ENCODE measurements around the gene PTPRD.

The PTPRD gene

GRCh38 chr9:8647824-8648223, 1965.0 kb downstream of the PTPRD start:
- TF ChIP-seq, protein P1, sequence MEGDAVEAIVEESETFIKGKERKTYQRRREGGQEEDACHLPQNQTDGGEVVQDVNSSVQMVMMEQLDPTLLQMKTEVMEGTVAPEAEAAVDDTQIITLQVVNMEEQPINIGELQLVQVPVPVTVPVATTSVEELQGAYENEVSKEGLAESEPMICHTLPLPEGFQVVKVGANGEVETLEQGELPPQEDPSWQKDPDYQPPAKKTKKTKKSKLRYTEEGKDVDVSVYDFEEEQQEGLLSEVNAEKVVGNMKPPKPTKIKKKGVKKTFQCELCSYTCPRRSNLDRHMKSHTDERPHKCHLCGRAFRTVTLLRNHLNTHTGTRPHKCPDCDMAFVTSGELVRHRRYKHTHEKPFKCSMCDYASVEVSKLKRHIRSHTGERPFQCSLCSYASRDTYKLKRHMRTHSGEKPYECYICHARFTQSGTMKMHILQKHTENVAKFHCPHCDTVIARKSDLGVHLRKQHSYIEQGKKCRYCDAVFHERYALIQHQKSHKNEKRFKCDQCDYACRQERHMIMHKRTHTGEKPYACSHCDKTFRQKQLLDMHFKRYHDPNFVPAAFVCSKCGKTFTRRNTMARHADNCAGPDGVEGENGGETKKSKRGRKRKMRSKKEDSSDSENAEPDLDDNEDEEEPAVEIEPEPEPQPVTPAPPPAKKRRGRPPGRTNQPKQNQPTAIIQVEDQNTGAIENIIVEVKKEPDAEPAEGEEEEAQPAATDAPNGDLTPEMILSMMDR (IDR thresholded peaks at IDR 0.05; ENCODE audit: extremely low read depth, insufficient read depth, missing control alignments): no peak

DNA sequence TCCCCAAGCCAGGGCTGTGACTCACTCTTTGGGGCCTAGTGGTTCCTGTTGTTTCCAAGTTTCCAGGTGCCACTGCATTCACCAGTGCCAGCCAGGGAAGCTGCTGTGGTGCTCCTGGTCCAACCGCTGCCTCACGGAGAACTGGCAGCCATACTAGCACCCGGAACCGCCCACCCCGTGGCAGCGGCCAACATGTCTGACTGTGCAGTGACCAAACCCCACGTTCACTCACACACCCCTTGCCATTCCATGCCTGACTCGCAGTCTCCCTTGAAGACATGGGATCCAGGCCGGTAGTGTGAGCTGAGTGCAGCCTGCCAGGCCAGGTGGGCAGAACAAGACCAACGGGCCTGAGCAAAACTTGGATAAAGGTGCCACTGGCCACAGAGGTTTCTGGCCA, 1968.2 kb downstream of the PTPRD start:
- no peak for DNase-seq (ENCODE audit: low spot score)
- in situ Hi-C loops (cut with MboI; ENCODE audit: low pct_unique_long_range_greater_than_20kb, low sequenced_read_pairs, unreplicated experiment): no loop called here
- TF ChIP-seq, protein P1 (IDR thresholded peaks at IDR 0.05; ENCODE audit: extremely low read depth, insufficient read depth, missing control alignments): no peak

More at GRCh38 chr9:8647824-8648223, 1965.0 kb downstream of the PTPRD start:
- DNase-seq (ENCODE audit: low spot score): no peak
- in situ Hi-C loops (cut with MboI; ENCODE audit: low pct_unique_long_range_greater_than_20kb, low sequenced_read_pairs, unreplicated experiment): no loop called here

DNA sequence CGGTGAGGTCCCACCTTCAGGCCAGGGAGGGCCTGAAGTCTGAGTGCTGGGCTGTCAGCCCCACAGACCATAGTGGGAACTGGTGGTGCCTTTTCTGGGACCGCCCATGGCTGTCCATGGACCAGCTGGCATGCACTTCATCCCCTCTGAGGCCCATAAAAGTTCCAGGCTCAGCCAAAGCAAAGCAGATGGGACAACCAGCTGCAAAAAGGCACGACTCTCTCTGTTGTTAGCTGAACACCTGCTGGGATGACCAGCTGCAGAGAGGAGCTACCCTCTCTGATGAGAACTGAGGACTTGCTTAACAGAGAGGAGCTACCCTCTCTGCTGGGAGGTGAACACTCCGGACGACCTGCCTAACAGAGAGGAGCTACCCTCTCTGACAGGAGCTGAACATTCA, 1968.9 kb downstream of the PTPRD start:
- no peak for DNase-seq (ENCODE audit: low spot score)
- in situ Hi-C loops (cut with MboI; ENCODE audit: low pct_unique_long_range_greater_than_20kb, low sequenced_read_pairs, unreplicated experiment): no loop called here
- TF ChIP-seq, protein P1 (IDR thresholded peaks at IDR 0.05; ENCODE audit: extremely low read depth, insufficient read depth, missing control alignments): no peak

DNA sequence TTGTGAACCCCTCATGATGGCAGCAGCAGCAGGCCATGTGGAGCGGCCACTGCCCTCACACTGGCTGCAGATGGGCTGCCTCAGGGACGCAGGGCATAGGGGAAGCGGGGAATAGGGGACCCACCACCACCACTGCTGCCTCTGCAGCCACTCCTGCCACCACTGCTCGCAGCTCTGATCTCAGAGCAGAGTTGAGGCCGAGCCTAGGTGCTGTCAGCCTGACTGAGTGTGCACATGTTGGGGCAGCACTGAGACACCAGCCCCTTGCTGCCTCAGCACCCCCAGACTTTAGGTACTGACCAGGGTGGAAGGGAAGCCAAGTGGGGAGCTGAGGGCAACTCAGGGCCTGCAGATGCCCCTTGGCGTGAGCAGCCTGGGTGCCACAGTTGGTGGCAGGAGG, 1969.3 kb downstream of the PTPRD start:
- TF ChIP-seq, protein P1 (IDR thresholded peaks at IDR 0.05; ENCODE audit: extremely low read depth, insufficient read depth, missing control alignments): no peak
- no peak for DNase-seq (ENCODE audit: low spot score)
- in situ Hi-C loops (cut with MboI; ENCODE audit: low pct_unique_long_range_greater_than_20kb, low sequenced_read_pairs, unreplicated experiment): no loop called here

DNA sequence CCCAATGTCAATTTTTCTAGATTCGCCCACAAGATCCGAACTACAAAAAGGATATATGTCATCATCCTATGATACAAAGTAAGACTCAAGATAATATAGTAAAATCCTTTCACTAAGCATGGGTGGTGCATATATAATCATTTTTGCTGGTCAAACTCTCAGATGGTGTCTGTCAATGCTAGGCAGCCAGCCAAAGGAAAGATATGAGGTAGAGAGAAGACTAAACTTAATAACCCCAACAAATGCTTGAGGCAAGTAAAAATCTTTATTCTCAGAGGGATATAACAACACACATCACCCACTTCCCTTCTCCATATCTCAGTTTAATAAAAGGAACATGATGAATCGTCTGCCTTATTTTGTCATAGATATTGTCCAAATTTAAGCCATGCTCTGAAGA, 1972.0 kb downstream of the PTPRD start:
- TF ChIP-seq, protein P1 (IDR thresholded peaks at IDR 0.05; ENCODE audit: extremely low read depth, insufficient read depth, missing control alignments): no peak
- in situ Hi-C loops (cut with MboI; ENCODE audit: low pct_unique_long_range_greater_than_20kb, low sequenced_read_pairs, unreplicated experiment): no loop called here
- no peak for DNase-seq (ENCODE audit: low spot score)

DNA sequence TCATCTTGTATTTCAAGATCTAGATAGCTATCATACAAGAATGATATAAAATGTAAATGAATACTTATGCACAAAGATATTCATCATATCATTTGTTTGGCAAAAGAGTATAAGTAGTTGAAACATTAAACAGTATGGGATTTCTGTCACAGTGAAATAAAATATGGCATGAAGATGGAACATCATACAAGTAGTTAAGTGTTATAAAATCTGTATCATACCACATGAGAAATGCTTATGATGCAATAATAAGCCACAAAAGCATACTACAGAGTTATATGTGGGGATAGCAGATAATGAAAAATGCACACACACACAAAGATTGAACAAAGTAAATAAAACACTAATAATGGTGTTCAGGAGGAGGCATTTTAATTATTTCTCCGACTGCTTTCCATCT, 1975.2 kb downstream of the PTPRD start:
- no peak for DNase-seq (ENCODE audit: low spot score)
- TF ChIP-seq, protein P1 (IDR thresholded peaks at IDR 0.05; ENCODE audit: extremely low read depth, insufficient read depth, missing control alignments): no peak
- in situ Hi-C loops (cut with MboI; ENCODE audit: low pct_unique_long_range_greater_than_20kb, low sequenced_read_pairs, unreplicated experiment): no loop called here

DNA sequence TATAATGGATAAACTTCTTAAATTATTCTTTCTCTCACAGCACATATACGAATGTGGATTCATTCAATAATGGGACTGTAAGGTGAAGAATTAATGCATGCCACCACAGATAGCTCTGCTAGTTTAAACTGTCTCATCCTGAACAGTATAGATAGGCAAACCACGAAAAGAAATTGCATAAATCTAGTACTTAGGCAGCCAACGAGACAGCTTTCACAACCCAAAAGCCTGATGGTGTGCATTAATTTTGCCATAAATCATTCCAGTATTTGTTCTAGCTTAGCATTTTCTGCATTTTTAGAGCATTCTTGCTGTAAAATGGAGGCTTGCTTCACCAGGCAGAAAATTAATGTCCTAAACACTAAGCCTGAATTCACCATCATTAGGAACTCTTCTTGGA, 1979.0 kb downstream of the PTPRD start:
- DNase-seq (ENCODE audit: low spot score): no peak
- TF ChIP-seq, protein P1 (IDR thresholded peaks at IDR 0.05; ENCODE audit: extremely low read depth, insufficient read depth, missing control alignments): no peak
- in situ Hi-C loops (cut with MboI; ENCODE audit: low pct_unique_long_range_greater_than_20kb, low sequenced_read_pairs, unreplicated experiment): no loop called here

Data from GM13977 (cell line).